Coronary artery (tissue), 2 donors: ENCODE results near the gene C4A.
"Not testable (repeated sequence)": the region's sequence is repeated elsewhere in the genome, so short reads cannot be mapped to it uniquely, and the experiment has no call there.

ENCODE experiments used
- DNase-seq: peaks from one replicate; pipeline ENCODE4 v3.0.0-alpha.2; 2017; ENCODE audit warnings: low spot score
- H3K27ac ChIP-seq, 2 donors: fragments of 200-600 bp; sonication (generic); one replicate each; pipeline ENCODE4 v1.5.1; 2016 to 2019
- H3K4me3 ChIP-seq: fragments of 200-600 bp; sonication (generic); 2 replicates; pipeline ENCODE4 v1.5.1; 2016; ENCODE audit warnings: mild to moderate bottlenecking, moderate library complexity

The C4A gene

DNA sequence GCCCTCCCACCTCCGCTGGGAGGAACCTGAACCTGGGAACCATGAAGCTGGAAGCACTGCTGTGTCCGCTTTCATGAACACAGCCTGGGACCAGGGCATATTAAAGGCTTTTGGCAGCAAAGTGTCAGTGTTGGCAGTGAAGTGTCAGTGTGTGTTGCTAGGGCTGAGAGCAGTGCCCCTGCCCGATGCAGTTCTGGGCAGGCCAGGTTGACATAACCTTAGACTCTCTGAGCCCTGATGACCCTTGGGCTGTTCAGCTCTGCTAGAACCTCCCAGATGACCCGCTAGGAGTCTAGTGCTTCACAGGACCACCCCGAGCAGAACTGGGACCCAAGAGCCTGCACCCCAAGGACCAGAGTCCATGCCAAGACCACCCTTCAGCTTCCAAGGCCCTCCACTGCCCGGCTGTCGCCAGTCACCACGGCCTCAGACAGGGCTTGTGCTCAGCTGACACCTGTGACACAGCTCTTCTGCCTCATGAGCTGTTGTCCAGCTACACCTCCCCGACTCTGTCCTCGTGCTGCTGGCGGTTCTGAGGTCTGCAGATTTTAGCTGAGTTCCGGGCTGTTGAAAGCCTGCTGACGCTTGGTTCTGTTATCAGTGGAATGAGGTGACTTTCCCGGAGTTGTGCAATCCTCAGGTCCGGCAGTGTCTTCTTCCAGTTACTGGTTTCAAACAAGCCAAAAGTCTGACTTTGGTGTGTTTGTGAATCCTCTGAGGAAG is 20.9 kb downstream of the C4A start:
- H3K27ac ChIP-seq, H3K4me3 ChIP-seq, DNase-seq: not testable (repeated sequence)

DNA sequence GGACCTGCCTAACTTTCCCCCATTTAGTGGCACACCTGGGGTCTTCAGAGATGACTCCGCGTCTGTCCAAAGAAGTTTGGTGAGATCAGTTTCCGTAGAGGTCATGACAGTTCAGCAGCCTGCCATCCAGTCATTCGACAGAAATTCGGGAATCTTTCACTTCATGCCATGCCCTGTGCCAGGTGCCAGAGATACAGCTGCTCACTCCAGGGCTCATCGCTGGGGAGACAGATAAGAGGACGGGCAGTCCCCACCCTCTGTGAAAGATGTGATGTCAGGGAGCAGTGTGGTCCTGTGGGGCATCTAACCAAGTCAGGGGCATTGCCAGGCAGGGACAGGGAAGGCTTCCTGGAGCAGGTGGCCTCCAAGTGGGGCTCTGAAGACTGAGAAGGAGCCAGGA is 21.4 kb downstream of the C4A start:
- H3K4me3 ChIP-seq = not testable (repeated sequence)

DNA sequence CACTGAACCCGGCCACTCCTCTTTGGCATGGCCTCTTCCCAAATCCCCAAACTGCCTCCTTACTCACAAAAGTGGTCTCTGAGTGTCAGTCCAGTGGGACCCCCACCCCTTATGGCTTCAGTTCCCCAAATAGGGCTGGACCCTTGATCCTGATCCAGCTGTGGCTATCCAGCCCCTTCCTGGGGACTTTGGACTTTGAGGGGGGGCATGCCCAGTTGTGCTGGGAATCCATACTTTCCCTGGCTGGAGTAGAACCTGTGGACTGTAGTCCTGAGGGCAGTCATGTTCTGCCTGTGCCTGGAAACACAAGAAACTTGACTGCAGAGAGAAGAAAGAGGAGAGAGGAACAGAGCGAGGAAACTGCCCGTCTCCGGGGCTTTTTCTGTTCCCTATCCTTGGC is 22.5 kb downstream of the C4A start:
- H3K4me3 ChIP-seq, H3K27ac ChIP-seq, DNase-seq: not testable (repeated sequence)

More for the DNA sequence above, 21.4 kb downstream of the C4A start:
- not testable (repeated sequence) for H3K27ac ChIP-seq, DNase-seq

DNA sequence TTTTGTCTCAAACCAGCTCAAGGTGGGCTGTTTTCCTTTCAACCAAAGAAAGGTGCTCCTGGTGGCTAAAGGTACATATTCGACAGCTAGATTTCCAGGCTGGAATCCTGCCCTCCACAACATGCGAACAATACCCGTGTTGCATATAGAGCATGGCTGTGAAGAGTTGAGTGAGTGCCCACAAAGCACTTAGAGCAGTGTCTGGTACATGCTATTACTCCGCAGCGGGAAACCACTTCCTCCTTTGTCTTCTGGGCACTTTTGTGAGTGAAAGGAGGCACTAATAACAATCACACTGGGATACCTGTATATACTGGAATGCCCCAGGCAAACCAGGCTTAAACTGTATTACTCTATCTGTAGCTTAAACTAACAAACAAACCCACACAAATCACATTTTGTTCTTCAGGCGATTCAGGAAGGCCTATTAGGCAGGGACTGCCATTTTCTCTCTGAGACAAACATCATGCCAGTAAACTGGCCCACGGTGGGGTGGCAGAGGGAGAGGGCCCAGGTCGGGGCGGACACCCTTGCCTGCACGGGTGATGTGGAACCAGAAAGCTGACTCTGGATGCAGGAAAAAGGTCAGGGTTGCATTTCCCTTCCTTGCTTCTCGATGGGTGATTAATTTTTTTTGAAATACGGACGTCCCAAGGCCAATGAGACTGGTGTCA is 23.1 kb downstream of the C4A start:
- DNase-seq, H3K27ac ChIP-seq, H3K4me3 ChIP-seq: not testable (repeated sequence)

DNA sequence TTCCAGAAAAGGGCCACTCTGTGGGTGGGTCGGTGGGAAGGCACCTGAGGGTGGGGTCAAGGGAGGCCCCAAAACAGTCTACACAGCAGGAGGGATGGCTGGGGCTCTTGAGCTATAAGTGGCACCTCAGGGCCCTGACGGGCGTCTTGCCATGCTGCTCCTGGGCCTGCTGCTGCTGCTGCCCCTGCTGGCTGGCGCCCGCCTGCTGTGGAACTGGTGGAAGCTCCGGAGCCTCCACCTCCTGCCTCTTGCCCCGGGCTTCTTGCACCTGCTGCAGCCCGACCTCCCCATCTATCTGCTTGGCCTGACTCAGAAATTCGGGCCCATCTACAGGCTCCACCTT is 23.7 kb downstream of the C4A start:
- H3K4me3 ChIP-seq, DNase-seq, H3K27ac ChIP-seq: not testable (repeated sequence)

DNA sequence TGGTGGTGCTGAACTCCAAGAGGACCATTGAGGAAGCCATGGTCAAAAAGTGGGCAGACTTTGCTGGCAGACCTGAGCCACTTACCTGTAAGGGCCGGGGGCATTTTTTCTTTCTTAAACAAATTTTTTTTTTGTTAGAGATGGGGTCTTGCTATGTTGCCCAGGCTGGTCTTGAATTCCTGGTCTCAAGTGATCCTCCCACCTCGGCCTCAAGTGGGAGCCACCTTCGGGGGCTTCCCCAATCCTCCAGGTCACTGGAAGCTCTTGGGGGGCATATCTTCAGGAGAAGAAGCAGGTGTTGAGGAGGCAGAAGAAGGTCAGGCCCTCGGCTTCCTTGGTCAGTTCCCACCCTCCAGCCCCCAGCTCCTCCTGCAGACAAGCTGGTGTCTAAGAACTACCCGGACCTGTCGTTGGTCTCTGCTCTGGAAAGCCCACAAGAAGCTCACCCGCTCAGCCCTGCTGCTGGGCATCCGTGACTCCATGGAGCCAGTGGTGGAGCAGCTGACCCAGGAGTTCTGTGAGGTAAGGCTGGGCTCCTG is 24.2 kb downstream of the C4A start:
- not testable (repeated sequence) for H3K27ac ChIP-seq

DNA sequence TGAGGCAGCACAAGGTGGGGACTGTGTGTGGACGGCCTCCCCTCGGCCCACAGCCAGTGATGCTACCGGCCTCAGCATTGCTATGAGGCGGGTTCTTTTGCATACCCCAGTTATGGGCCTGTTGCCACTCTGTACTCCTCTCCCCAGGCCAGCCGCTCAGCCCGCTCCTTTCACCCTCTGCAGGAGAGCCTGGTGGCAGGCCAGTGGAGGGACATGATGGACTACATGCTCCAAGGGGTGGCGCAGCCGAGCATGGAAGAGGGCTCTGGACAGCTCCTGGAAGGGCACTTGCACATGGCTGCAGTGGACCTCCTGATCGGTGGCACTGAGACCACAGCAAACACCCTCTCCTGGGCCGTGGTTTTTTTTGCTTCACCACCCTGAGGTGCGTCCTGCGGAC is 25.2 kb downstream of the C4A start:
- not testable (repeated sequence) for H3K4me3 ChIP-seq, H3K27ac ChIP-seq, DNase-seq

More for the DNA sequence above, 24.2 kb downstream of the C4A start:
- not testable (repeated sequence) for H3K4me3 ChIP-seq, DNase-seq

DNA sequence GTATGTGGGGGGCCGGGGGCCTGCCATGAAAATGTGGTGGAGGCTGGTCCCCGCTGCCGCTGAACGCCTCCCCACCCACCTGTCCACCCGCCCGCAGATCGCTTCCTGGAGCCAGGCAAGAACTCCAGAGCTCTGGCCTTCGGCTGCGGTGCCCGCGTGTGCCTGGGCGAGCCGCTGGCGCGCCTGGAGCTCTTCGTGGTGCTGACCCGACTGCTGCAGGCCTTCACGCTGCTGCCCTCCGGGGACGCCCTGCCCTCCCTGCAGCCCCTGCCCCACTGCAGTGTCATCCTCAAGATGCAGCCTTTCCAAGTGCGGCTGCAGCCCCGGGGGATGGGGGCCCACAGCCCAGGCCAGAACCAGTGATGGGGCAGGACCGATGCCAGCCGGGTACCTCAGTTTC is 26.2 kb downstream of the C4A start:
- not testable (repeated sequence) for H3K27ac ChIP-seq, DNase-seq, H3K4me3 ChIP-seq

DNA sequence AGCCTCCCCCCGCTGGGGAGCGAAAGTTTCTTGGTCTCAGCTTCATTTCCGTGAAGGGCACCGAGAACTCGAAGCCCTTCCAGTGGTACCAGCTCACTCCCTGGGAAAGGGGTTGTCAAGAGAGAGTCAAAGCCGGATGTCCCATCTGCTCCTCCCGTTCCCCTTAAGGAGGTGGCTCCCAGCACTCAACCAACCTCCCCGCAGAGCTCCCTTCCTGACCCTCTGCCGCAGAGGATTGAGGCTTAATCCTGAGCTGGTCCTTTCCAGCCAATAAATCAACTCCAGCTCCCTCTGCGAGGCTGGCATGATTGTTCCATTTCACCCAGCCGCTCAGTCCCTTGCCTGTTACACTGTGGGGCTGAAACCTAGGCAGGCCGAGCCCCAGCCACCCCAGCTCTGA is 26.8 kb downstream of the C4A start:
- not testable (repeated sequence) for DNase-seq

DNA sequence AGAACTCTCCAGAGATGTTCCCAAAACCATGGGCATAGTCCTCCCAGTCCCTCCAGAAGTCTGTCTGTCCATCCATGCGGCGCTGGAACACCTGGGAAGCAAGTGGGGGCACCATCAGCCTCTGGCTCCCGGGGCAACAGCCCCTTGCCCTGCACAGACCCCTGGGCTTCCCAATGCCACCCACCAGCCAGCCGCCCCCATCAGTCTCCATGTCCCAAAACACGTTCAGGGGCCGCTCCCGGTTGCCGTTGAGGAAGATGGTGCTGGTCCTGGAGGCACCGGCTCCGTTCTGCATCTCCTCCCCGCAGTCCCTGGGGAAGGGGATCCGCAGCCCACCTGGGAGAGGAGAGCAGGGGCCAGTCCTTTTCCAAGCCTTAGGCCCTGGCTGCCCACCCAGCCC is 27.7 kb downstream of the C4A start:
- not testable (repeated sequence) for DNase-seq, H3K4me3 ChIP-seq, H3K27ac ChIP-seq

More for the DNA sequence above, 26.8 kb downstream of the C4A start:
- not testable (repeated sequence) for H3K4me3 ChIP-seq, H3K27ac ChIP-seq

DNA sequence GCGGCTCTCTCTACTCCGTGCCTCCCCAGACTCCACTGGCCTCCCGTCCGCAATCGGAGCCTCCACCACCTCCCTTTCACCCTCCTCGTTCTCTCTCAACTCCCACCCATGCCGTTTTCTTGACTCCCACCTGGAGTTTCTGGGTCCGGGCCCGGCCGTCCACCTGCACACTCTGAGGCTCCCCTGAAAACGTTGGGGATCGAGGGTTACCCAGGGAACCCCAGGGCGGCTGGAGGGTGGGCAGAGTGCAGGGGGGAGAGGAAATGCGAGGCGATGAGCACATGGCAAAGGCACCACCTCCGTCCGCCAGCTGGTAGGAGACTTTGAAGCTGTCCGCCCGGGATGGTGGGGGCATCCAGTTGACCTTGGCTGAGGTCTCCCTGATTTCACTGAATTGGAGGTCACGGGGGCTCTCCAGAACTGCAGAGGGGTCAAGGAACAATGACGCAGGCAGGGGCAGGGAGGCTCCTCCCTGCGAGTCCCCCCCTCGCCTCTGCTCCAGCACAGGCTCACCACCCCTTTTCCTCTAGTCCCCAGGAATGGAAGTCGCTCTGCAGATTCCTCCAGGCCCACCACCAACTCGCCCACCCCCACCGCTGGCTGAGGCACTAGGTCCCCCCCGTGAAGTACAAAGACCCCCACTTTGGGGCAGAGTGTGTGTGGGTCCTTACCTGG is 29.1 kb downstream of the C4A start:
- not testable (repeated sequence) for H3K4me3 ChIP-seq, DNase-seq, H3K27ac ChIP-seq

DNA sequence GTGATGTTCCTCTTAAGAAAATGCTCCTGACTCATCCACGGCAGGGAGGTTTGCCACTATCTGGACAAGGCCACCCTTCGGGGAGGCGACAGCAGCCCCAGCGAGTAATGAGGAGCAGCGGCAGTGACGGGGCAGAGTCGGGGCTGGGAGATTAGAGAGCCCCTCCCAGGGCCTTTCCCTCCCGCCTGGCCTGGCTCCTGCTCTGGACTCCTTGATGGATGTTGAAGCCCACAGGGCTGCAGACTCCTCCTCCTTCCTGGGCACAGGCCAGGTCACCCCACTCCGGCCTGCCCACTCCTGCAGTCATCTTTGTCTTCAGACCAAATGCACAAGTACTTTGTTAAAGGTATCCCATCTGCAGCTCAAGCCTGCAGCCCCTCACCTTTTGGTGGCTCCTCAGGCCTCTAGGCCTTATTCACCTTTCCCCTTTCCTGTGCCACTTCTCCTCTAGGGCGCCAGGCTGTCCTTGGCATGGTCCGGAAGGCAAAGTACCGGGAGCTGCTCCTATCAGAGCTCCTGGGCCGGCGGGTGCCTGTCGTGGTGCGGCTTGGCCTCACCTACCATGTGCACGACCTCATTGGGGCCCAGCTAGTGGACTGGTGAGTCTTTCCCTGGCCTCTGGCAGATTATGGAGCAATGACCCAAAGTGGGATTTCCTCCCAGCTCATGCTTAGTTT is 31.2 kb downstream of the C4A start:
- not testable (repeated sequence) for H3K27ac ChIP-seq, H3K4me3 ChIP-seq
- DNase-seq = peak; percentile 69

DNA sequence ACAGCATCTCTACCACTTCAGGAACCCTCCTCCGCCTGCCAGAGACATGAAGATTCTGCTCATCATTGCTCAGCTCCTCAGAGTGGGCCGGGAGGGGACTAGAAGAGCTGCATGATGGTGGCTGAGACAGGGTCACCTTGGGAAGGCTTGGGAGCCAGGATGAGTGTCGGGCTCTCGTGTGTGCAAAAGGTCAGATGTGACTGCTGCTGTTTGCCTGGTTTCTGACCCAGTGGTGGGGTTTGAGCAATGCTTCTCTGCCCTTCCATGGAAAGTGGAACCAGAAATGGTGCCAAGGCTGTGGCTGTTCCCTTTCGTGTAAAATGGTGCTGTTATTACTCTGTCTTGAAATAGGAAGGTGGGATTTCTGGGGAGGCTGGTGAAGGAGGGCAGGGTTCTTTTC is 31.9 kb downstream of the C4A start:
- H3K4me3 ChIP-seq, H3K27ac ChIP-seq, DNase-seq: not testable (repeated sequence)

DNA sequence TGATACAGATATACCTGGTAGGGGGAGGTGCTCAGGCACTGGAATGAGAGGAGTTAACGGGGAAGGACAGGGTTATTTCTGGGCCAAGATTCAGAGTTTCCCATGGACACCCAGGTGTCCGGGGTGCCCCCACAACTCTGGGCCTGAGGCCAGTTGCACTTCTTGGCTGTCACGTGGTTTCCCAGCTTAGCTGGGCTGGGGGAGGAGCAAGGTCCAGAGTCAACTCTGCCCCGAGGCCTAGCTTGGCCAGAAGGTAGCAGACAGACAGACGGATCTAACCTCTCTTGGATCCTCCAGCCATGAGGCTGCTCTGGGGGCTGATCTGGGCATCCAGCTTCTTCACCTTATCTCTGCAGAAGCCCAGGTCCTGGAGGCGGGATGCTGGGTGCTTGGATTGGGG is 32.7 kb downstream of the C4A start, which contains the start of gene C4B:
Gene C4B, plus strand, starts transcription at position 249 of the 400 bp plus-strand sequence. Its CDS starts 51 bp downstream, at position 300.
- not testable (repeated sequence) for H3K27ac ChIP-seq, DNase-seq, H3K4me3 ChIP-seq

DNA sequence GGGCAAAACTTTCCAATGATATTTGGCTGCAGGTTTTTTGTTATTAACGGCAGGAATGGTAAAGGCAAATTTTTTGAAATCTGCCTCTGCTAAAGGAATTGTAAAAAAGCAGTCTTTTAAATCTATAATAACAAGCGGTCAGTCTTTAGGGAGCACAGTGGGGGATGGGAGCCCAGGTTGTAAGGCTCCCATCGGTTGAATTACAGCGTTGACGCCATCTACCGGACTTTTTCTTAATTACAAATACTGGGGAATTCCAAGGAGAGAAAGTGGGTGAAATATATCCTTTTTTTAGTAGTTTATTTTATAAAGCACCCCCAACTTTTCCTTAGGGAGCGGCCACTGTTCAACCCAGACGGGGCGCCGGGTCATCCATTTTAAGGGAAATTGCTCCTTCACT is 40.2 kb downstream of the C4A start:
- H3K27ac ChIP-seq, H3K4me3 ChIP-seq, DNase-seq: not testable (repeated sequence)

DNA sequence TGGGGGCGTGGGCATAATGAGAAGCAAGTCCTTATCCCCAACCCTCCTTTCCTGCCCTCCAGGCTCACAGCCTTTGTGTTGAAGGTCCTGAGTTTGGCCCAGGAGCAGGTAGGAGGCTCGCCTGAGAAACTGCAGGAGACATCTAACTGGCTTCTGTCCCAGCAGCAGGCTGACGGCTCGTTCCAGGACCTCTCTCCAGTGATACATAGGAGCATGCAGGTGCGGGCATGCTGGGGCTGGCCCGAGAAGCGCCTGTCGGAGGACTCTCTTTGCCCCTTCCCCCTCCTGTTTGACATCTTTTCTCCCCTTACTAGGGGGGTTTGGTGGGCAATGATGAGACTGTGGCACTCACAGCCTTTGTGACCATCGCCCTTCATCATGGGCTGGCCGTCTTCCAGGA is 46.8 kb downstream of the C4A start:
- DNase-seq, H3K4me3 ChIP-seq, H3K27ac ChIP-seq: not testable (repeated sequence)

DNA sequence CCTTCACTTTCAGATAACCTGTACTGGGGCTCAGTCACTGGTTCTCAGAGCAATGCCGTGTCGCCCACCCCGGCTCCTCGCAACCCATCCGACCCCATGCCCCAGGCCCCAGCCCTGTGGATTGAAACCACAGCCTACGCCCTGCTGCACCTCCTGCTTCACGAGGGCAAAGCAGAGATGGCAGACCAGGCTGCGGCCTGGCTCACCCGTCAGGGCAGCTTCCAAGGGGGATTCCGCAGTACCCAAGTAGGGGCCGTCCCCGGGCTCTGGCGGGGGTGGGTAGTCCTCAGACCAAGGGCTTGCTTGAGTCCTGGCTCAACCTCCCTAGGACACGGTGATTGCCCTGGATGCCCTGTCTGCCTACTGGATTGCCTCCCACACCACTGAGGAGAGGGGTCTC is 47.7 kb downstream of the C4A start:
- not testable (repeated sequence) for H3K27ac ChIP-seq, DNase-seq, H3K4me3 ChIP-seq

DNA sequence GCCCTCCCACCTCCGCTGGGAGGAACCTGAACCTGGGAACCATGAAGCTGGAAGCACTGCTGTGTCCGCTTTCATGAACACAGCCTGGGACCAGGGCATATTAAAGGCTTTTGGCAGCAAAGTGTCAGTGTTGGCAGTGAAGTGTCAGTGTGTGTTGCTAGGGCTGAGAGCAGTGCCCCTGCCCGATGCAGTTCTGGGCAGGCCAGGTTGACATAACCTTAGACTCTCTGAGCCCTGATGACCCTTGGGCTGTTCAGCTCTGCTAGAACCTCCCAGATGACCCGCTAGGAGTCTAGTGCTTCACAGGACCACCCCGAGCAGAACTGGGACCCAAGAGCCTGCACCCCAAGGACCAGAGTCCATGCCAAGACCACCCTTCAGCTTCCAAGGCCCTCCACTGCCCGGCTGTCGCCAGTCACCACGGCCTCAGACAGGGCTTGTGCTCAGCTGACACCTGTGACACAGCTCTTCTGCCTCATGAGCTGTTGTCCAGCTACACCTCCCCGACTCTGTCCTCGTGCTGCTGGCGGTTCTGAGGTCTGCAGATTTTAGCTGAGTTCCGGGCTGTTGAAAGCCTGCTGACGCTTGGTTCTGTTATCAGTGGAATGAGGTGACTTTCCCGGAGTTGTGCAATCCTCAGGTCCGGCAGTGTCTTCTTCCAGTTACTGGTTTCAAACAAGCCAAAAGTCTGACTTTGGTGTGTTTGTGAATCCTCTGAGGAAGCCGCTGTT is 53.6 kb downstream of the C4A start:
- H3K4me3 ChIP-seq, H3K27ac ChIP-seq, DNase-seq: not testable (repeated sequence)
